NCI-H1694 (cell line): ENCODE measurements around the gene ITPKC.
A peak's percentile ranks its signal among the peaks of the same experiment; 100 is the strongest.

Experiments
- DNase-seq: peaks from one replicate; lab custom pipeline; 2025; lab: John Stamatoyannopoulos, UW

ITPKC gene

GRCh38 chr19:40690050-40690692 is 26.7 kb upstream of the ITPKC start, which contains the start of gene NUMBL:
NUMBL (minus strand) TSS chr19:40690651; CDS start chr19:40690483, 168 bp downstream.
- no peak for DNase-seq

DNA sequence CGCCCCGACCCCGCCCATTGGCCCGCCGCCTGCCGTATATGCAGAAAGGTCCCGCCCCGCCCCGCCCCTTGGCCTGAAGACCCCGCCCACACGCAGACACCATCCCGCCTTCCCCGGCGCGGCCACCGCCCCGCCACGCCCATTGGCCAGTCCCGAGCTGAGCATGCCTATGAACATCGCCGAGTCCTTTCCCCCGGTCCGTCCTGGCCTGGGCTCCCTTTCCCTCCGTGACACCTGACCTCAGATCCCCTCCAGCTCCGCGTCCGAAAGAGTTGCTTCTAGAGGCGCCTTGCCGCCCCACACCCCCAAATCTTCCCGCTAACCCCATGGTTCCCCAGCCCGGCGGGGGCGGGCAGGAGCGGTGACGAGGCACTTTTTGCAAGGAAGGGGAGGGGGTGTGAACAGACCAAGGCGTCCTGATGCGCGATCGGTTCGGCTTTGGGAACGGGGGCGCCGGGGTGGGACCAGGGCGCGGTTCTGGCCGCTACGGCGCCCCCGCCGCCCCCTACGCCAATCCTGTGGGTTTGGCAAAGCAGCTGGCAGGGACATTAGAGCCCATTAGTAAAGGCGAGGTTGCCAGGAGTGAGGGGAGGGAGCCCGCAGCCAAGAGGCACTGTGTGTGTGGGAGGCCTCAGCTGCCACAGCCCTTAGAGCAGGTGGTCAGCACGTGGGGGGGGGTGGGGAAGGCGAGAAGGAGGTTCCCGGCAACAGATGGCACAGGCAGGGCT is 26.1 kb upstream of the ITPKC start:
- DNase-seq: peak; percentile 76

DNA sequence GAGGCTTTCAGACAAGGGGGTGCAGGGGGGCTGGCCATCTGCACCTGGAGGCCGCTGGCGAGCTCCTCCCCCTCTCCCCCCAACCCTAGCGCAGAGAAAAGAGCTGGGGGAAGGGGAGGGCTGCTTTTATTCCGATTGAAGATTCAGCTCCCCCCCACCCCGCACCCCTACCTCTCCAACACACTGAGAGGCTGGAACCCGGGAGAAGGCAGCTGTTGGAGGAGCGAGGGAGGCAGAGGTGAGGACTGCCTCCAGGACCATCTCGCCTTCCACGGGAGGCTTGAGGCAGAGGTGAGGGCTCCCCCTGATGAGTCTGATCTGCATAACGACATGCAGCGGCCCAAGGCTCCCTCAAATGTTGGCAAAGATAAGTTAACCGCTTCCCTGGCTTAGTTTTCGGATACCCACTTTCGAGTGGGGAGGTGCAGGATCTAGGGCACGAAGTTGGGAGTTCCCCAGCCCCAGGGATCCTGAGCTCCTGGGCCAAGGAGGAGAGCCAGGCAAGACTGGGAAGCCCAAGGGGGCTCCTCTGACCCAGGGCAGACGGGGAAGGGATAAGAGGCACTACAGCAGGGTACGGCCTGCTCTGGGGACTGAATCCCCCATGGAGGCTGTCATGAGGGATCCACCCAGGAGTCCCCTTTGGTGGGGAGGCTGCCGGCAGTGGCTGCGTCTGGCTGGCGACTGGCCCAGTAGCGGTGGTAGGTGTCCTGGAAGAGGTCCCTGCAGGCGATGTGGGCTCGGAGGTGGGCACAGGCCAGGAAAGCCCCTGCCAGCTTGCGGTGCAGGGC is 25.3 kb upstream of the ITPKC start:
- peak; percentile 94 for DNase-seq

GRCh38 chr19:40692212-40692551 is 24.7 kb upstream of the ITPKC start:
- DNase-seq: no peak

DNA sequence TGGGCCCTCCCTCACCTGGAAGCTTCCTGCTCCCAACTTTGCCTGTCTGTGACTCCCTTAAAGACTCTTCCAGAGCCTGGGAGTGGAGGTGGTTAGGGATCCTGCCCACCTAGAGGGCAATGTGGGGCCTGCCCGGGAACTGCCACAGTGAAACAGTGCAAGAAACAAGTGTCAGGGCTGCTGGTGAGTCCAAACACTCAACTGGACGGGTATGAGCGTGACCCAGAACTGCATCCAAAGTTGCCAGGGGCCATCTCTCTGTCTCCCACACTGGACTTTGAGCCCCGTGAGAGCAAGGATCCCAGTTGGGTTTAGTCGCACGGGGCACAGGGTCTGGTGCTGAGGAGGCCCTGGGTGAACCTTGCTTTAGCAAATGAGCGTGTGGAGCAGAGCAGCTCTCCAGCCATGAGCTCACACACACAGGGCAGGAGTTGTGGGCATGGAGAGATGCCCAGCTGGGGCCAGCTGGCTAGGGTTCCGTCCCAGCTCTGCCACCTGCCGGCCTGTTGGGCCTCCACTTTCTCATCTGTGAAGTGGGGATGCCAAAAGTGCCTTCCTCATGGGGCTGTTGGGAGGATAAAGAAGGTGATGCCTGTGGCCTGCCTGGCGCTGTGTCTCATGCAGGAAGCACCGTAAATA is 23.6 kb upstream of the ITPKC start:
- DNase-seq: peak; percentile 8

GRCh38 chr19:40693896-40694295 is 23.0 kb upstream of the ITPKC start:
- DNase-seq: no peak

DNA sequence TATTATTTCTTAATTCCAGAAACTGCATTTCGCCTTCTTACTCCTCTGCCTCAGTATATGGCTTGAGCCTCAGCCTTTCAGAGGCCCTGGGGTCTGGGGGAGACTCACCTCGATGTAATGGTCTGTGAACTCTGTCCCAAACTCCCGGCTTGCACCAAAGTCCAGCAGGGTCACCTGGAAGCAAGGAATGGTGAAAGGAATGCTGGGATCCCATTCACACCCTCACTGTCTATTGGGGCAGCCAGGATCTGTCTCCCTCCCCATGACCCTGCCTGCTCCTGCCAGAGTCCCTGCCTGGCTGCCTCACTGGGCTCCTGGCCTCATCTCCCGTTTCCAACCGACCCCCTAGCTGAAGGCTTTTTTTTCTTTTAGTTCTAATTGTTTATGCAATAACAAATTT is 21.0 kb upstream of the ITPKC start:
- DNase-seq: no peak

GRCh38 chr19:40697007-40697406 is 19.9 kb upstream of the ITPKC start:
- DNase-seq: no peak

DNA sequence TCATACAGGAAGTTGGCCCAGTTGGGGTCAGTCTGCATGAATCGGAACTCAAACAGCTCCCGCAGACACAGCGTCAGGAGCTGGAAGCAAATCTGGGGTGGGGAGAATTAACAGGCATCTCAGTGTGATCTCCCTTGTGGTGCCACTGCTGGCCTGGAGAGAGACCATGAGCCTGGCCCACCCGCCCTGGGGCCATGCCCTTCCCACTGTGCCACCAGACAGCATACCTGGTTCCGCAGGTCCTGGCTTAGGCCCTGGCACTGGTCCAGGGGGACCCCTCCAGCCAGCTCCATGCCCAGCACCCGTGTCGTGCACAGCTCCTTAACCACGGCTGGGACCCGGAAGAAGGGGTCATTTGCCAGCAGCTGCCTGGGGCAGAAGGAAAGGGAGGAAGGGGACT is 16.8 kb upstream of the ITPKC start:
- DNase-seq: no peak

- DNase-seq: no peak
Observed at GRCh38 chr19:40701758-40702157, 15.2 kb upstream of the ITPKC start.

- peak; percentile 81 for DNase-seq
Observed at GRCh38 chr19:40702337-40703012, 14.4 kb upstream of the ITPKC start.

DNA sequence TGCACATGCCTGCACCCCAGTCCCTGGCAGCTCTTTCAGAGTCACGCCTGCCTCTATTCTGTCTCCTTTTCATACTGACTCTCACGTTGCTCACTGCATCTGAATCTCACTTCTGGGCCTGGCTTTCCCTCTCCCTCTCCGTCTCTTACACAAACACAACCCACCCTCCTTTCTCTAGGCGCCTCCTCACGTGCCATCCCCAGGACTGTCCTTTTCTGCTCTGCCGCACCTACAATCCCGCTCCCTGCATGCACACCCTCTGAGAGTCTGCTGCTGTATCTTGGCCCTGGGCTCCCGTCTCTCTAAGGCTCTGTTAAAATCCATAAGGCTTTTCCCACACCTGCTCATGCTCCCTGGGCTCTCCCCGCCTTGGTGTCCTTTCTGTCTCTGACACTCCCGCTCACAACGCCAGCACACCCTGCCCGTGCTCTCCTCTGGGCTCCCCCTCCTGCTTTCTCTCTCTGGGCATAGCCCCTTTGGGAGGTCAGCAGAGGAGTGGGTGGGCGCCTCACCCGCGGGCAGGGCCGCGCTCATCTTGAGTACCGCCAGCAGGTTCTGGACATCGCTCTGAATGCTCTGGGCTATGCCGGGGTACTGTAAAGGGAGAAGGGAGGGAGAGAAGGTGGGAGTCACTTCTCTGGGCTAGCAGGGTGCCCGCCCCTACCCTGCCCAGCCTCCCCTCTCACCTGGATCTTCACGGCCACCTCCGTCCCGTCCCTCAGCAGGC is 13.7 kb upstream of the ITPKC start:
- DNase-seq: no peak

GRCh38 chr19:40704491-40705361 is 12.2 kb upstream of the ITPKC start:
- no peak for DNase-seq

- no peak for DNase-seq
Observed at GRCh38 chr19:40705362-40705651, 11.6 kb upstream of the ITPKC start.

- DNase-seq: no peak
Observed at GRCh38 chr19:40705950-40706619, 10.8 kb upstream of the ITPKC start.

DNA sequence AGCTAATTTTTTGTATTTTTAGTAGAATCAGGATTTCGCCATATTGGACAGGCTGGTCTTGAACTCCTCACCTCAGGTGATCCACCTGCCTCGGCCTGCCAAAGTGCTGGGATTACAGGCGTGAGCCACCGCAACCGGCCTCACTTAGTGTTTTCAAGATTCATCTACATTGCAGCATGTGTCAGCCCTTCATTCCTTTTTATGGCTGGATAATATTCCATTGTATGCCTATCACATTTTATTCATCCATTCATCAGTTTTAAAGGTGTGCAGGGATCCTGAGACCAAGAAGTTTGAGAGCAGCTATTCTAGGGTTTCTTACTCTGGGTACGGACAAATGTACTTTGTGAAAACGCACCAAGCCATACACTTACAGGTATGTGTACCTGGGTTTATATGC is 9.3 kb upstream of the ITPKC start:
- no peak for DNase-seq

GRCh38 chr19:40709817-40710216 is 7.1 kb upstream of the ITPKC start:
- no peak for DNase-seq

GRCh38 chr19:40713939-40714338 is 3.0 kb upstream of the ITPKC start:
- DNase-seq: no peak

- peak; percentile 92 for DNase-seq
Observed at GRCh38 chr19:40714441-40715299, 2.2 kb upstream of the ITPKC start.
